Skin epidermis (tissue), 12 donors: Measurements from ENCODE around the gene PIERCE2.
"Not testable (repeated sequence)": the region's sequence is repeated elsewhere in the genome, so short reads cannot be mapped to it uniquely, and the experiment has no call there.

Experiments
- H3K27ac ChIP-seq, 21 experiments: fragments of 200-600 bp; sonication (generic) in 11 of 21; one replicate each; pipeline ENCODE4 v1.5.0; 2020; ENCODE audit warnings: mild to moderate bottlenecking in 3 of 21, inconsistent platforms in 2 of 21, moderate library complexity in 2 of 21
- H3K4me3 ChIP-seq, 7 experiments: fragments of 200-600 bp; sonication (generic) in 2 of 7; one replicate each; pipeline ENCODE4 v1.5.0; 2020; ENCODE audit warnings: inconsistent platforms in 2 of 7, mild to moderate bottlenecking in 2 of 7, moderate library complexity in 1 of 7

The PIERCE2 gene

DNA sequence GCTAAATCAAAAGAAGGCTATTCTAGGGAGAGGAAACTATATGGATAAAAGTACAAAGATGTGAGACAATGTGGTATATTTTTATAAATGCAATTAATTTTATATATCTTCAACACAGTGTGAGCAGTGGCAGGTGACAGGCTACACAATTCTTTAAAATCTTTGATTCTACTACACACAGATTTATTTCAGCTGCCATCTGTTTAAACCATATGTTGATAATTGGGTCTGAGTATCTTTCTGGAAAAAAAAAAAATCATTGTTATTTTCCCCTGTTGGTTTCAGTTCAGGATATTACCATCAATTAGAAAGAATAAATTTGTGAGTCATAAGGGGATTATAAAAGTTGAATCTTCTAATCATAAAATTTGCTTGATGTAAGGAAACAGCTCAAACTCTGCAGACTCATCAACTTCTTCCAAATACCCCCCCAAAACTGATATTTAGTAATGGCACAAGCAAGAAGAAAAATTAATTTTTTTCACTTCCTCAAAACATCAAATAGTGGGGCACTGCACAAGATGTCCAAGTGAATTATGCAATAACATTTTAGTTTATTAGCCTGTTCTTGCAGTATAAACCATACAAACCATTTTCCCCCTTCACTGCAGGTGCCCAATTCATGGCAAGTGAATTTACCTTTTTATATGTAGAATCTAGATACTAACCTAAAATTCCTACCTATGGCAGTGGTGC, 12.0 kb downstream of the PIERCE2 start:
- H3K4me3 ChIP-seq = no peak overlapping the region
- no peak overlapping the region for H3K27ac ChIP-seq

DNA sequence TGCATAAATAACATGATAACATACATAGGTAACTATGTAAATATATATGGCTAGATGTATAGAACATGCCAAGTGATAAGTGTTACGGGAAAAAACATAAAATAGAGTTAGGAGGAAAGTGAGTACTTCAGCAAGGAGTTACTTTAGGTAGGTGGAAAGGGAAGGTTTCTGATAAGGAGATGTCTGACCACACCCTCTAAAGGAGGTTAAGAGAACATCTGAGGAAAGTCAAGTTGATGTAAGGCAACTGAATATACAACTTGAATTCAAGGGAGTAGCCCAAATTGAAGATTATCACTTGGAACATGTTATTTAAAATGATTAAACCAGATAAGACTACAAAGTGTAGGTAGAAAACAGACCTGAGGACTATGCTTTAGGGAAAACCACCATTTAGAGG, 13.8 kb downstream of the PIERCE2 start:
- Histone ChIP-seq H3K4me3 (no peak overlapping the region), H3K27ac (no peak overlapping the region)

DNA sequence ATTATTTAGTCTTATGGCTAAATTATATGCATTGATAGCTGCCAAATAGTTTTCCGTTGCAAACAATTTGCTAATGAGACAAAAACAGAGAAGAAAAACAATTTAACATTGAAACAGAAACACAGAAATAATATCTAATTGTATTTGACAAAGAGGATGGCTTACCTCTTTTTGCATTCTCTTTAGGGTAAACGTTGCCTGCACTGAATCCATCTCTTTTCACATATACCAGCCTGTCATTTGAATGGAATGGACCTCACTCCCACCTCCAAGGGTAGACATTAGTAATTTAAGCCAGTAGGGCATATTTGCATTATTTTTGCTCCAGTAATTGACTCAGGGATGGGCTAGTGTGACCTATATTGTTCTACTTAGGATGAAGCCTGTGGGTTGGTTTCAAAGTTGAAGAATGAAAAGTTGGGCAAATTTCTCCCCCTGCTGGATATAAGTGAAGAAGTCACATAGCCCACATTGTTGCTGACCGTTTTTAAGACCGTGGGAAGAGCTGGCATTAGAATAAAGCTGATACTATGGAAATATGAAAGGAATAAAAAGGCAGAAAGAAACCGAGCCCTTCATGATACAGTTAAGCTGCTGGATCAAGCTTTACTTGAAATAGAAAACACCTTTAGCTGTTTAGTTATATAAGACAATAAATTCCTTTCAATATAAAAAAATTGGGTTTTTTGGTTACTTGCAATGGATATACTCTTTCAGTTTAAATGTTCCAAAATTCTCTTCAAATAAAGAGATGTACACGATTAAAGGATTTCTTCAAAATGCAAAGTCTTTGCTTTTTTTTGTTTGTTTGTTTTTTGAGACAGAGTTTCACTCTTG, 26.9 kb downstream of the PIERCE2 start:
- Histone ChIP-seq H3K4me3 (no peak overlapping the region), H3K27ac (no peak overlapping the region)

DNA sequence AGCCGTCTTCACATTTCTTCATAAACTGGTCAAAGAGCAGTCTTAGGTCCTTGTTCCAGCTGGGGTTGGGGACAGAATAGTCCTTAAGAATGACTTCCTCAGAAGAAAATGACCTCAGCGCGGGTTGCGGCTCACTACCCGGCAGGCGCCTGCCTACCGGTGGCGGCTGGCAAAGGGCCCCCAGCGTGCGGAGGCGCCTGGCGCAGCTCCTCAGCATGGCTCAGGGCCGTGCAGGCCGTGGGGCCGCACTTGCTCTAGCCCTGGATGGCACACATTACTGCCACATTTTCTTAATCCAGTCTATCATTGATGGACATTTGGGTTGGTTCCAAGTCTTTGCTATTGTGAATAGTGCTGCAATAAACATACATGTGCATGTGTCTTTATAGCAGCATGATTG, 34.8 kb downstream of the PIERCE2 start:
- not testable (repeated sequence) for H3K4me3 ChIP-seq, H3K27ac ChIP-seq

DNA sequence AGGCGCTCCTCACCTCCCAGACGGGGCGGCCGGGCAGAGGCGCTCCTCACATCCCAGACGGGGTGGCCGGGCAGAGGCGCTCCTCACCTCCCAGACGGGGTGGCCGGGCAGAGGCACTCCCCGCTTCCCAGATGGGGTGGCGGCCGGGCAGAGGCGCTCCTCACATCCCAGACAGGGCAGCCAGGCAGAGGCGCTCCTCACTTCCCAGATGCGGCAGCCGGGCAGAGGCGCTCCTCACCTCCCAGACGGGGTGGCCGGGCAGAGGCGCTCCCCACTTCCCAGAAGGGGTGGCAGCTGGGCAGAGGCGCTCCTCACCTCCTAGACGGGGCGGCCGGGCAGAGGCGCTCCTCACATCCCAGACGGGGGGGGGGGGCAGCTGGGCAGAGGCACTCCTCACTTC, 37.6 kb downstream of the PIERCE2 start:
- not testable (repeated sequence) for H3K4me3 ChIP-seq, H3K27ac ChIP-seq

DNA sequence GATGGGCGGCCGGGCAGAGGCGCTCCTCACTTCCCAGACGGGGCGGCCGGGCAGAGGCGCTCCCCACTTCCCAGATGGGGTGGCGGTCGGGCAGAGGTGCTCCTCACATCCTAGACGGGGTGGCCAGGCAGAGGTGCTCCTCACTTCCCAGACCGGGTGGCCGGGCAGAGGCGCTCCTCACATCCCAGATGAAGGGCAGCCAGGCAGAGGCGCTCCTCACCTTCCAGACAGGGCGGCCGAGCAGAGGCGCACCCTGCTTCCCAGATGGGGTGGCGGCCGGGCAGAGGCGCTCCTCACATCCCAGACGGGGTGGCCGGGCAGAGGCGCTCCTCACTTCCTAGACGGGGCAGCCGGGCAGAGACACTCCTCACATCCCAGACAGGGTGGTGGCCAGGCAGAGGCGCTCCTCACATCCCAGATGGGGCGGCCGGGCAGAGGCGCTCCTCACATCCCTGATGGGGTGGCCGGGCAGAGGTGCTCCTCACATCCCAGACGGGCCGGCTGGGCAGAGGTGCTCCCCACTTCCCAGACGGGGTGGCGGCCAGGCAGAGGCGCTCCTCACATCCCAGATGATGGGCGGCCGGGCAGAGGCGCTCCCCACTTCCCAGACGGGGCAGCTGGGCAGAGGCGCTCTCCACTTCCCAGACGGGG, 38.2 kb downstream of the PIERCE2 start:
- H3K27ac ChIP-seq, H3K4me3 ChIP-seq: not testable (repeated sequence)

DNA sequence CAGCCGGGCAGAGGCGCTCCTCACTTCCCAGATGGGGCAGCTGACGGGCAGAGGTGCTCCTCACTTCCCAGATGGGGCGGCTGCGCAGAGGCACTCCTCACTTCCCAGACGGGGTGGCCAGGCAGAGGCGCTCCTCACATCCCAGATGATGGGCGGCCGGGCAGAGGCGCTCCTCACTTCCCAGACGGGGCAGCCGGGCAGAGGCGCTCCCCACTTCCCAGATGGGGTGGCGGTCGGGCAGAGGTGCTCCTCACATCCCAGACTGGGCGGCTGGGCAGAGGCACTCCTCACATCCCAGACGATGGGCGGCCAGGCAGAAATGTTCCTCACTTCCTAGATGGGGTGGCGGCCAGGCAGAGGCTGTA, 38.7 kb downstream of the PIERCE2 start:
- H3K27ac ChIP-seq = not testable (repeated sequence)

DNA sequence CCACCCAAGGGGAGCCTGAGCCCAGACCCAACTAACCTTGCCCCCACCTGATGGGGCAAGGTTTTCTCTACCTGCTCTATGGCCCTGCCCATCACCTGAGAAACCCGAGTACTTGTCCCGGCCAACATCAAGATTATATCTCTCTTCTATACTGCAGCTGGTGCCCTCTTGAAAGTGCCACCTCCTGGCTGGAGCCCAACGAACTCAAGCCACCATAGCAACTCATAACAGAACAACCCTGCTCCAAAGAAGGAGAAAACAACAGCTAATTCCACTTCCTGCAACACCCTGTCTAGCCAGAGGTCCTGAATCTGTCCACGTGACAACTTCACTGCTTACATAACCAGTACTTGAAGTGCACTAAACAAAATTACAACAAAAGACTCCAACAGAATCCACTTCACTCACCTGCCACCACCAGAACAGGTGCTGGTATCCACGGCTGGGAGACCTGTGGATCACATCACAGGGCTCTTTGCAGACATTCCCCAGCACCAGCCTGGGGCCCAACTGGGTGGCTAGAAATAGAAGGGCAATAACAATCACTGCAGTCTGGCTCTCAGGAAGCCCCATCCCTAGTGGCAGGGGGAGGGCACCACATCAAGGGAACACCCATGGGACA, 49.2 kb downstream of the PIERCE2 start:
- H3K27ac ChIP-seq = no peak overlapping the region
- H3K4me3 ChIP-seq = no peak overlapping the region

More for the DNA sequence above, 38.7 kb downstream of the PIERCE2 start:
- H3K4me3 ChIP-seq = not testable (repeated sequence)

DNA sequence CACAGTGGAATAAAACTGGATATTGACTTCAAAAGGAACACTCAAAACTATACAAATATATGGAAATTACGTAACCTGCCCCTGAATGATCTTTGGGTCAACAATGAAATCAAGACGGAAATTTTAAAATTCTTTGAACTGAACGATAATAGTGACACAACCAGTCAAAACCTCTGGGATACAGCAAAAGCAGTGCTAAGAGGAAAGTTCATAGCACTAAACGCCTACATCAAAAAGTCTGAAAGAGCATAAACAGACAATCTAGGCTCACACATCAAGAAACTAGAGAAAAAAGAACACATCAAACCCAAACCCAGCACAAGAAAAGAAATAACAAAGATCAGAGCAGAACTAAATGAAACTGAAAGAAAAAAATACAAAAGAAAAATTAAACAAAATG, 53.2 kb downstream of the PIERCE2 start:
- Histone ChIP-seq H3K4me3 (no peak overlapping the region), H3K27ac (no peak overlapping the region)

DNA sequence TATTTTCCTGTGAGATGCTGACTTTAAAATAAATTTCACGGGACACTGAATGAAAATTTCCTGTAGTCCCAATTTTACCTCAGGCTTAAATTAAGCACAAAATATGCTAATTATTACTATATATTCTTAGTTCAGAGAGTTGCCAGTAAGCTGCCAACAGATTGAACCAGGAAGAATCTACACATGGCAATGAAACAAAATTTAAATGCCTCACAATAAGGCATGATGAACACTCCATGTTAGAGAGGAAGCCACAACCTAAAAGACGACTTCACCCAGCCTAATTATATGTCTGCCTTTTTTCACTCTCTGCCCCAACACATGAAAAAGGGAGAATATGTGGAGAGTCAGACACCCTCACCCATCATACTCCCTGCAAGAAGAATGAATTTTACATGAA, 60.0 kb downstream of the PIERCE2 start:
- Histone ChIP-seq H3K4me3 (no peak overlapping the region), H3K27ac (no peak overlapping the region)
